LNCAP (cell line): ENCODE data around the gene MYMX.

ENCODE experiments used
- TF ChIP-seq, protein P1 (sequence below): fragments of 450-650 bp; IDR thresholded peaks from 2 replicates; pipeline ENCODE4 v1.5.1; 2017; ENCODE audit warnings: mild to moderate bottlenecking

The MYMX gene

DNA sequence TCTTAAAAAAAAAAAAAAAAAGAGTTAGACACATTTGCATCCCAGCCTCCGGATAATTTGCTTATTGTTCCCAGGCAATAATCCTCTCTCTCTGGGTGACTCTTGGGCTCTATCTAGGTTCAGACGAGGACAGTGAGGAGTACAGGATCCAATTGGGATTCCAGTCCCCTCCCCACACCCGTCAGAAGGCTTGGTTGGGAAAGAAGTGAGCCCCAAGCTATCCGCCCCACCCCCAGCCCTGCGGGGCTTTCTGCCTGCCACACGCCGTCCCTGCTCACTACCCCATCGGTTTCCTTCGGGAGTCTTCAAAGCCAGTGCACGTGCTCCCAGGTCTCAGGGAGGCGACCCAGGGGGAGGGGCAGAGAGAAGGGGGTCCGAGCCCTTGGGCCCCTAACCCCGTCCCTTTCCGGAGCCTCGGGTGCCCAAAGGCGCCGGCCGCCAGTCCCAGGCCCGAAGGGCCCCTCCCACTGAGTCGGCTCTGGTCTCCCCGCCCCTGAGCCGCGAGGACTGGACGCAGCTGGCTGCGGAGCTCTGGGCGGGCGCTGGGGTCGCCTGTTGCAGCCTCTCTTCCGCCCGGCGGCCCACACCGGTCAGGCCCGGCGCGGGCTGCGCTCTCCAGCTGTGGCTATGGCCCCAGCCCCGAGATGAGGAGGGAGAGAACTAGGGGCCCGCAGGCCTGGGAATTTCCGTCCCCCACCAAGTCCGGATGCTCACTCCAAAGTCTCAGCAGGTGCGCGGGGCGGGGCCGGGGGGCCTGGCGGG, 2.5 kb downstream of the MYMX start:
- TF ChIP-seq, protein P1, sequence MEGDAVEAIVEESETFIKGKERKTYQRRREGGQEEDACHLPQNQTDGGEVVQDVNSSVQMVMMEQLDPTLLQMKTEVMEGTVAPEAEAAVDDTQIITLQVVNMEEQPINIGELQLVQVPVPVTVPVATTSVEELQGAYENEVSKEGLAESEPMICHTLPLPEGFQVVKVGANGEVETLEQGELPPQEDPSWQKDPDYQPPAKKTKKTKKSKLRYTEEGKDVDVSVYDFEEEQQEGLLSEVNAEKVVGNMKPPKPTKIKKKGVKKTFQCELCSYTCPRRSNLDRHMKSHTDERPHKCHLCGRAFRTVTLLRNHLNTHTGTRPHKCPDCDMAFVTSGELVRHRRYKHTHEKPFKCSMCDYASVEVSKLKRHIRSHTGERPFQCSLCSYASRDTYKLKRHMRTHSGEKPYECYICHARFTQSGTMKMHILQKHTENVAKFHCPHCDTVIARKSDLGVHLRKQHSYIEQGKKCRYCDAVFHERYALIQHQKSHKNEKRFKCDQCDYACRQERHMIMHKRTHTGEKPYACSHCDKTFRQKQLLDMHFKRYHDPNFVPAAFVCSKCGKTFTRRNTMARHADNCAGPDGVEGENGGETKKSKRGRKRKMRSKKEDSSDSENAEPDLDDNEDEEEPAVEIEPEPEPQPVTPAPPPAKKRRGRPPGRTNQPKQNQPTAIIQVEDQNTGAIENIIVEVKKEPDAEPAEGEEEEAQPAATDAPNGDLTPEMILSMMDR, result no peak

DNA sequence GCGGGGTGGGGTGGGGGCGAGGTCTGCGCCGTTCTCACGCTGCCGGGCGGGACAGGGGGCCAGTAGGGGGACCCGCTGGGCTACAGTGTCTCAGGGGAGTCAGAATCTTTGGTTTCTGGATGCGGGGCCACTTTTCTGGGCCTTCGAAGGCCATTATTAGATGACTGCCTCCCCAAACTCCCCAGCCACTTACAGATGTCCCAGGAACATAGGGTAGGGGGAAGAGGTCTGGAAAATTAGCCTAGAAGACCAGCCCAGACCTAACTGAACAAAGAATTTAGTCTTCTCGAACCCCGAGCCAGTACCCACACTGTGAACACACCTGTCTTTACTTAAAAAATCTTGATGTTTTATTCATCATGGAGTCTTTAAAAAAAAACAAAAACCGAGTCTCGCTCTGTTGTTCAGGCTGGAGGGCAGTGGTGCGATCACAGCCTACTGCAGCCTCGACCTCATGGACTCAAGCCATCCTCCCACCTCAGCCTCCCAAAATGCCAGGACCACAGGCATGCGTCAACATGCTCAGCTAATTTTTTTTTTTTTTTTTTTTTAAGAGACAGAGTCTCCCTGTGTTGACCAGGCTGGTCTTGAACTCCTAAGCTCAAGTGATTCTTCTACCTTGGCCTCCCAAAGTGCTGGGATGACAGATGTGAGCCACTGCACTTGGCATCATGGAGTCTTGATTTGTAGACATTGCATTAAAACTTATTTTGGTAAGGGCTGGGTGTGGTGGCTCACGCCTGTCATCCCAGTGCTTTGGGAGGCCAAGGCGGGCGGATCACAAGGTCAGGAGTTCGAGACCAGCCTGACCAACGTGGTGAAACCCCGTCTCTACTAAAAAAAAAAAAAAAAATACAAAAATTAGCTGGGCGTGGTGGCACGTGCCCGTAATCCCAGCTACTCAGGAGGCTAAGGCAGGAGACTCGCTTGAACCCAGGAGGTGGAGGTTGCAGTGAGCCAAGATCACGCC, 3.4 kb downstream of the MYMX start:
- TF ChIP-seq, protein P1, result no peak

DNA sequence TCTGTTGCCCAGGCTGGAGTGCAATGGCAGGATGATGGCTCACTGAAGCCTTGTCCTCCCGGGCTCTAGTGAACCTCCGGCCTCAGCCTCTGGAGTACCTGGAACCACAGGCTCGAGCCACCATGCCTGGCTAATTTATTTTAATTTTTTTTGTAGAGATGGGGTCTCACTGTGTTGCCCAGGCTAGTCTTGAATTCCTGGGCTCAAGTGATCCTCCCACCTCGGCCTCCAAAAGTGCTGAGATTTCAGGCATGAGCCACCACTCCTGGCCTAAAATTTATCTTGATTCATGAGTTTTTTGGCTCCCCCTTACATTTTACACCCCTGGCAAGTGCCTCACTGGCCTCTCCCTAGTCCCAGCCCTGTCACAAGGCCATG, 4.2 kb downstream of the MYMX start:
- TF ChIP-seq, protein P1, result no peak

DNA sequence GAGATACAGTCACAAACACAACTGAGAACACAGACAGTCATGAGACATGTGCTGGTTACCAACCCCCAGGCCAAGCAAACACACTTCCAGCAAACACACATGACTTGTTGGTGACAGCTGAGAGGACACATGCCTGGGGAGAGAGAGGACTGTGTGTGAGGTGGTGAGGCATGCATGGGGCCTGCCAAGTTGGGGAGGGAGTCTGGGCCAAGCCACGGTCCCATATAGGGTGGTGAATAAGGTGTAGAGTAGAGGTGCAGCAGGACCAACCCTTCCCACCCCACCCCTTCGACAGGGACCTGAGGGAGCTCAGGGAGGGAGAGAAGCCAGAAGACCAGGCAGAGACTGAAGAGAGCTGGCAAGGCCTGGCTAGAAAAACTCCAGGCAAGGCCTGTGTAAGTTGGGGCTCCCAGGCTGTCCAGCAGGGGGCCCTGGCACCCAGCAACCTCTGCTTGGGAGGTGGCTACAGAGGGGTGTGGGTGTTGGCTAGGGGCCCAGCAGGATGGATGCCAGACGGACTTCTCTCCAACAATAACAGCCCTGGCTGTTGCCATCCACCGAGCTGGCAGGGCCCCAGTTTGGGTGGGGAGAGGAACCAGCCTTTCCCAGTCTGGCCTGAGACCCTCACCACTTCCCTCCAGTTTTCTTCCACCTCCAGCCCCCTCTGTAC, 4.7 kb downstream of the MYMX start:
- TF ChIP-seq, protein P1, result peak; percentile 56

DNA sequence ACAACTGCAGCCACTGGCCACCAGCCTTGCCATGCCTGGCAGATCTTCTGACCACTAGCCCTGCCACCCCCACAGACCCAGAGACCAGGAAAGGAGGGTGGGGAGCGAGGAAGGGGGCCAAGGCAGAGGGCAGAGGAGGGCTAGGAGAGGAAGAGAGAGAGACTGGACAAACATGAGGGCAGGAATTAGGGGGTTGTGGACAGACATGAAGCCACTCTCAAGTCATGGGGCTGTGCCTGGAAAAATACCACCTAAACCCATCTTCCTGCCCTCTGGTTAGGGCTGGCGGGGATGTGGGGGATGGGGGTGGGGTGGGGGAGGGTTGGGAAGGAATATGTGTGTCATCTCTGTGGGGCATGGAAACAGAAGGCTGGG, 5.2 kb downstream of the MYMX start:
- TF ChIP-seq, protein P1, result no peak

DNA sequence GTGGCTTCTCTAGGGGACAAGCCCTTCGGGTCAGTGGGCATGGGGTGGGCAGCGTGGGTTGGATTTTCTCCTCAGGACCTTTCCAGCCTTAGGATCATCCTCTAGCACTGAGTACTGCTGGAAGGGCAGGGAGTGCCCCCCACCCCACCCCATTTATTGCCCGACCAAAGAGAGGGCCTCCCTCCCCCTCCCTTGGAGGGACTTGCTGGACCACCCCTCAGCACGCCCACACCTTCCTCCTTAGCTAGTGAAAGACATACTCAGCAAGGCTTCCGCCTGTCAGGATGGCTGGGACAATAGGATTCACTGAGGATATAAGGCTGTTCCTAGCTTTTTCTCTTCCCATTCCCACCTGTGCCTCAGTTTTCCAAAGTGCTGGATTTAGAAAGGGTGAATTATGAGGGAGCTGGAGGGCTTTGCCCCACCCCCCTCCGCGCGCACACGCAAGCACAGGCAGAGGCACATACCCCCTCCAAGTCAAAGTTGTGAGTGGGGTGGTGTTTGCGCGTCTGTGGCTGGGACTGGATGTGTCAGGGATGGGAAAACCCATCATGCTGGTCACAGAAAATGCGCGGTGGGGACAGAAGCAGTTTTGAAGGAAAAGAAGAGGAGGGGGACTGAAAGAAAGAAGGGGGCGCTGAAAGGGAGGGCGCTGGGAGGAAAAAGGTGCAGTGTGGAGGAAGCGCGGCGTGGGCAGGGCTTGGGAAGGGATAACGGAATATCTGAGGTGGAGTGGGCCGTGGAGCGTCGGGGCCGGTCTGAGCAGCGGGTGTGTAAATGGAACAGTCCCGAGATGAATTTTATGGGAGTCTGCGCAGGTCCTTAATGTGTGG, 6.0 kb downstream of the MYMX start:
- TF ChIP-seq, protein P1, result no peak
